ENCODE results near the gene FOXI2.

The FOXI2 gene

GRCh38 chr10:127736915-127737562, at the start of gene FOXI2:
TSS of gene FOXI2 (plus strand) at chr10:127737185. CDS start at chr10:127737274, 89 bp downstream.
- DNase-seq (ENCODE audit: low read depth in 2 of 2), result no peak

- DNase-seq (ENCODE audit: low read depth in 2 of 2), result no peak
These were observed 49.4 kb upstream of the FOXI2 start for GRCh38 chr10:127687548-127687947.

DNA sequence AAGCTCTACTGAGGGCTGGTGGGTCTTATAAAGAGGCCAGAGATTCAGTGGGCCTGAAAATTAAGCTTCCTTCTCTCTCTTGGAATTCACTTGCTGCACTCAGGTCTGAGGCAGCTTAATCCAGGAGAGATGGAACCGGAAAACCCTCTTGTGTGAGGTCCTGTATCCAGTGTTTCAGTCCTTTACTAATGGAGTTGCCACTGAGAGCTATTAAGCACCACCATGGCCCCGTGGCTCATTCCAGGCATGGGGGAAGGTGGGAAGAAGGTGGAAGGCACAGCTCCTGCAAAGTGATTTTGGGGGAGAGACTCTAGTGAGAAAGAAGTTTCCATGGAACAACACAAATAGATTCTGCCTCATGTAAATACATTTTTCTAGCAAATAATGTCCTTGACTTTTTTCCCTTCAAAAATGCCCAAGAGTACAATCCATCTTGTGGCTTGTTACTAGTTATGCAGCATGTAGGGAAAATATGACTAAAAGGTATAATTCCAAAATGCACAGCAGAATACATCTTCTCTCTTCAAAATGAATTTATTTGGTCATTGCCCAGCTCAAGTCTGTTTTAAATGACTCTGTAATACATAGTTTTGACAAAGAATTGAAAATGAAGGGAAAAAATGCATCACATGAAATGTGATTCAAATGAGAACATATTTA, 46.7 kb upstream of the FOXI2 start:
- no peak for DNase-seq (ENCODE audit: low read depth in 2 of 2)

DNA sequence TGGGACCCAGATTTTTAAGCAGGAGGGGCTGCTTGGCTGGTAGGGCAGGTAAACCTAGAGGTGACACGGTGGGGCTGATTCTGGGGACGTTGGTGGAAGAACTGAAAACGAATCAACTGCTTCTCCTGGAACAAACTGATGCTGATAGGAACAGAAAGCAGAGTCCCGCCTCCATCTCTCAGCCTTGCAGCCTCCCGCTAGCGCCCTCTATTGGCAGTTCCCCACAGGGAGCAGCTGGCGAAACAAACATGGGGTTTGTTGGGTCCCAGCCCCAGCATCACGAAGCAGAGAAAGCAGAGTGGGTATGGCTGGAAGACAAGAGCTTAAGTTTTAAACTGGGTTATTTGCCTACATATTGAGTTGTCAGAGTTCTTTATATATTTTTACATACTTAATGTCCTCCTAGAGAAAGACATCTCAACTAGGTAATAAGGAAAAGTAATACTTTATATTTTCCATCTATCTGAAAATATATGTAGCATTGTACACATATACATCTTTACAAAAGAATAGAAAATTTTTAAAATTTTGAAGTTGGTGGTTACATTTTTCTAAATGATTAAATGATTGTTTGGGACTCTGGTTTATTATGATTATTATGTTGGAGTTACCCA, 42.3 kb upstream of the FOXI2 start:
- DNase-seq (ENCODE audit: low read depth in 2 of 2), result no peak

DNA sequence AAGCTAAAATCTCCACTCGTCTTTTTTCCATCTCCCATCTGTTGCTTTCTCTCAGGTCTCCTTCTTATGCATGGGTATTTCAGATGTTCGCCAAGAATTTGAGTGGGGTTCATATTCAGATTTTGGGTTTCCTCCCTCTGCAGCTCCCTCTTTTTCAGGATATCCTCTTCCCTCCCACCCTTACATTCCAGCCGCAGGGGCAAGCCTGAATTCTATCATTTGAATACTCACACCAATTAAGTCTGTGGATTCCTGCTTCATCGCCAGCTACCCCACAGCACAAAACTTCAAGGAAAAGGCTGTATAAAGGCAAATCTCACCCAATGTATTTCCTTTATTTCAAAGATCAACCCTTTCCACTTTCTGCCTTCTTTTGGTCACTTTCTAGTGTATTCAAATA, 41.6 kb upstream of the FOXI2 start:
- DNase-seq (ENCODE audit: low read depth in 2 of 2), result no peak

- DNase-seq (ENCODE audit: low read depth in 2 of 2), result no peak
These were observed 38.1 kb upstream of the FOXI2 start for GRCh38 chr10:127698886-127699285.

- DNase-seq (ENCODE audit: low read depth in 2 of 2), result no peak
These were observed 37.7 kb upstream of the FOXI2 start for GRCh38 chr10:127699311-127699710.

GRCh38 chr10:127702271-127702670, 34.7 kb upstream of the FOXI2 start:
- DNase-seq (ENCODE audit: low read depth in 2 of 2), result no peak

GRCh38 chr10:127715249-127715648, 21.7 kb upstream of the FOXI2 start:
- no peak for DNase-seq (ENCODE audit: low read depth in 2 of 2)

- no peak for DNase-seq (ENCODE audit: low read depth in 2 of 2)
These were observed 21.1 kb upstream of the FOXI2 start for GRCh38 chr10:127715782-127716378.

- DNase-seq (ENCODE audit: low read depth in 2 of 2), result no peak
These were observed 16.8 kb upstream of the FOXI2 start for GRCh38 chr10:127720142-127720541.

DNA sequence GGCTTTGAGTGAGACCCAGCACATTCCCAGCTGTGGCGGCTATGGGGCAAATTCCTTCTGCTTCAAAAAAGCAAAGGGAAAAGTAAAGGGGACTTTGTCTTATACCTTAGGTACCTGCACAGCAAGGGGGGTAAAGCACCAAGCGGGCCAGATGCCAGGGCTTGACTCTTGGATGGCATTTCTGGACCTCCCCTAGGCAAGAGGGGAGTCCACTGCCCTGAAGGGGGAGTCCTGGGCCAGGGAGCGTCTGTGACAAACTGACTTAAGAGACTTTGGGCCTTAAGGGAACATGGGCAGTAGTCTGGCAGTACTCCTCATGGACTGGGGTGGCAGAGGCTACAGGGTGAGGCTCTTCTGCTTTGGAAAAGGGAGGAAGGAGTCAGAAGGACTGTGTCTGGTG, 16.1 kb upstream of the FOXI2 start:
- DNase-seq (ENCODE audit: low read depth in 2 of 2), result no peak

GRCh38 chr10:127734753-127735152, 2.2 kb upstream of the FOXI2 start:
- DNase-seq (ENCODE audit: low read depth in 2 of 2), result no peak

DNA sequence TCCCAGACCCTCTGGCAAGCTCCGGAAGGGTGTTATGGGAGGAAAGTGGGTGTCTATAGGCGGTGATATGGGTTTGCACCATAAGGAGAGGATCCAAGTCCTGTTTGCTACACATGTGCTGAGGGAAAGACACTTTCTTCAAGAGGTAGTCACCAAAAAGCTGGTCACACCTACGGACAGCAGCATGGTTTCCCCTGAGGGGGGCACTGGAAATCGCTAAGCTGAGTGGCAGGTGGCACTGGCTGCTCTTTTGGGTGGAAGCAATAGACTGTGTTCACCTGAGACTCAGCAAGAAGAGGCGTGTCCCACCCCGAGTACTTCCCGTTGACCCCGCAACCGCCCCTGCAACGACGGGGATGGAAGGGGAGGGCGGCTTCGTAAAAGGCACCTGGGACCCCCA, 1.8 kb upstream of the FOXI2 start:
- DNase-seq (ENCODE audit: low read depth in 2 of 2), result no peak

- no peak for DNase-seq (ENCODE audit: low read depth in 2 of 2)
These were observed 1.2 kb upstream of the FOXI2 start for GRCh38 chr10:127735723-127736221.

DNA sequence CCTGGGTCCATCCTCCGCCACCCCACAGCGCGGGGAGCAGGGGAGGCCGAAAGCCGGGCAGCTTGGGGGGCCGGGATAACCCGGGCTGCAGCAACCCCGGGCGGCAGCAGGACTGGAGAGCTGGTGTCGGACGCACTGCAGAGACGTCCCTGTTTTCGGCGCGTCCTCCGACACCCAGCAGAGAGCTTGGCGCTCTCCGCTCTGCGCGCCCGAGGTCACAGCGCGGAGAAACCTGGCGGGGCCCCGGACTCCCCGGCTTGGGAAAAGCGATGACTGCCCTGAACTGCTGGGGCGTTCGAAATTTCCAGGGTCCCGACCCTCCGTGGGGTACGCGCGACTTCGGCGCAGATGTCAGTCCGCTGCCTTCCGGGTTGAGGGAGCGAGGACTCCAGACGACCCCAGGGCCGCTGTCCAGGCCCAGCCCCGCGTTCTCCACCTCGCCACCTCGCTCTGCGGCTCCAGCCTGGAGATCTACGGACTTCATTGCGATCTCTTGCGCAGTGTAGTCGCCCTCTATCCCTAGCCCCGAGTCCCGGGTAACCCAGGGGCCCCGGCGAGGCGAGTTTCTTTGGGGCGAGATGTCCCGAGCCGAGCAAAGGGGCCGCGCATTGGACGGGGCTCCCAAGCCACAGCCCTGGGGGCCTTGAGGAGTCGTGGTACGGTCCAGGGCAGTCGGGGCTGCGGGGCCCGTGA, 617 bp upstream of the FOXI2 start:
- no peak for DNase-seq (ENCODE audit: low read depth in 2 of 2)

DNA sequence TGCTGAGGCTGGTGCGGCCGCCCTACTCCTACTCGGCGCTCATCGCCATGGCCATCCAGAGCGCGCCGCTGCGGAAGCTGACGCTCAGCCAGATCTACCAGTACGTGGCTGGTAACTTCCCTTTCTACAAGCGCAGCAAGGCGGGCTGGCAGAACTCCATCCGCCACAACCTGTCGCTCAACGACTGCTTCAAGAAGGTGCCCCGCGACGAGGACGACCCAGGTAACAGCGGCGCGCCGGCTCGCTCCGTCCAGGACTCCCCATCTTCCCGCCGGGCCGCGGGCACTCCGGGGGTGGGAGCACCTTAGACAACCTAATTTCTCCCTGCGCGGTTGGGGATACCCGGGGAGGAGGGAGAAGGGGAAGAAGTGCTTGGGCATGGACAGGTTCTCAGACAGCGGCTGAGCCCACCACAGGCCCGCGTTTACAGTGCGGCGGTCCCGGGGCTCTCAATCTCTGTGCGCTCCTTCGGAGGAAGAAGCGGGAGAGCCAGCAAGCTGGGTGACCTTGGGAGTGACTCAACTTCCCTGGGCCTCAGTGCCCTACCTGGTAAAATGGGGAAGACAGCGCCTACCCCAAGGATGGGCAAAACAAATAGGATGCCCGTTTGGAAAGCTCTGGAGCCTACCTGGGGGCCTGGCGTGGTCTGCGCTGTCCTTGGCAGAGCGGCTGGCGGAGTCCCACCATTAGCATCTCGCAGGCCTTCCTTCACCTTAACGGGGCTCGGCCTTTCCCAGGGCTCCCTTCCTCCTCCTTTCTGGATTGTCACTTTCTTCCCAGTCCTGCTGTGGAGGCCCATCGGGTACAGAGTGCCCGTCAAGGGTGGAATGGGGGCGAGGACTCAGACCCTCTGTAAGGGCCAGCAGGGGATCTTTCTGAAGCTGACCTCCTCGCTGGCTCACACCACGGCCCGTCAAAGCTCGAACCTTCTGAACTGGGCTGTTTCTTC, 852 bp downstream of the FOXI2 start:
- no peak for DNase-seq (ENCODE audit: low read depth in 2 of 2)

GRCh38 chr10:127738512-127739424, 1.8 kb downstream of the FOXI2 start:
- DNase-seq (ENCODE audit: low read depth in 2 of 2), result no peak

GRCh38 chr10:127739908-127740307, 2.9 kb downstream of the FOXI2 start:
- no peak for DNase-seq (ENCODE audit: low read depth in 2 of 2)

GRCh38 chr10:127740596-127740995, 3.6 kb downstream of the FOXI2 start:
- no peak for DNase-seq (ENCODE audit: low read depth in 2 of 2)

All from stimulated activated CD8-positive, alpha-beta memory T cell treated with anti-CD3 and anti-CD28 coated beads, Interleukin-7, amount 100 ng/mL, for 4 hours (primary cell).